Measurements from ENCODE around the gene NTM. TPM values are rescaled to one million over a fixed set of nuclear protein-coding genes. Genes with fewer than 3 reads are reported as not detected.
A peak's percentile ranks its signal among the peaks of the same experiment; 100 is the strongest.

Gene NTM
- total RNA-seq, 2 donors from 2014 or later: 1.7 to 3.6 TPM

GRCh38 chr11:131895865-131896264 lies 525.5 kb downstream of the NTM start:
- TF ChIP-seq CTCF (conservative IDR thresholded peaks at IDR 0.05): peak; percentile 52
- no peaks in the 10 kb centered on the region for H3K27me3 Mint-ChIP-seq (ENCODE audit: insufficient read depth)

GRCh38 chr11:131896978-131897615 lies 526.7 kb downstream of the NTM start:
- H3K4me3 ChIP-seq (ENCODE audit: low read length): no peak overlapping the region
- no peaks in the 10 kb centered on the region for H3K27me3 ChIP-seq (ENCODE audit: control insufficient read depth, insufficient read depth, low read length, poor library complexity, severe bottlenecking)
- H3K27ac ChIP-seq (ENCODE audit: low read depth, low read length): no peak overlapping the region
- H3K27ac Mint-ChIP-seq: no peak overlapping the region
- no peak overlapping the region for H3K4me3 Mint-ChIP-seq
- H3K4me1 ChIP-seq (ENCODE audit: control insufficient read depth, insufficient read depth, low read length): no peaks in the 10 kb centered on the region
- no peak overlapping the region for H3K9ac ChIP-seq (ENCODE audit: extremely low read depth, low read length, poor library complexity, severe bottlenecking)
- DNase-seq: no peak
- no peaks in the 10 kb centered on the region for H3K27me3 Mint-ChIP-seq (ENCODE audit: insufficient read depth)
- H3K4me1 Mint-ChIP-seq: no peaks in the 10 kb centered on the region
- H3K9me3 Mint-ChIP-seq: no peaks in the 10 kb centered on the region
- no peaks in the 10 kb centered on the region for H3K36me3 ChIP-seq (ENCODE audit: control insufficient read depth, insufficient read depth, low read length)
- no peaks in the 10 kb centered on the region for H3K9me3 ChIP-seq (ENCODE audit: control insufficient read depth, low read length)
- H3K36me3 Mint-ChIP-seq (ENCODE audit: low read depth): no peaks in the 10 kb centered on the region
- WGBS, 2 experiments (ENCODE audit: insufficient coverage in 1 of 2, insufficient read length in 1 of 2): 92 to 100% methylated on average over 4 to 8 of the region's 8 CpGs
- no peak for TF ChIP-seq CTCF (conservative IDR thresholded peaks at IDR 0.05)

More at GRCh38 chr11:131895865-131896264, 525.5 kb downstream of the NTM start:
- Histone ChIP-seq H3K27me3 (ENCODE audit: control insufficient read depth, insufficient read depth, low read length, poor library complexity, severe bottlenecking) (no peaks in the 10 kb centered on the region), H3K4me3 (ENCODE audit: low read length) (no peak overlapping the region), H3K9ac (ENCODE audit: extremely low read depth, low read length, poor library complexity, severe bottlenecking) (no peak overlapping the region), H3K36me3 (ENCODE audit: control insufficient read depth, insufficient read depth, low read length) (no peaks in the 10 kb centered on the region), H3K27ac (ENCODE audit: low read depth, low read length) (no peak overlapping the region), H3K4me1 (ENCODE audit: control insufficient read depth, insufficient read depth, low read length) (no peaks in the 10 kb centered on the region), H3K9me3 (ENCODE audit: control insufficient read depth, low read length) (no peaks in the 10 kb centered on the region)
- Mint-ChIP-seq H3K4me3 (no peak overlapping the region), H3K36me3 (ENCODE audit: low read depth) (no peaks in the 10 kb centered on the region), H3K27ac (no peak overlapping the region), H3K9me3 (no peaks in the 10 kb centered on the region), H3K4me1 (no peaks in the 10 kb centered on the region)
- WGBS, 2 experiments (ENCODE audit: insufficient coverage in 1 of 2, insufficient read length in 1 of 2): 50 to 53% methylated on average over 2 of the region's 2 CpGs
- no peak for DNase-seq

- WGBS, 2 experiments (ENCODE audit: insufficient coverage in 1 of 2, insufficient read length in 1 of 2): 66 to 83% methylated on average over 1 to 5 of the region's 5 CpGs
- Mint-ChIP-seq H3K9me3 (no peaks in the 10 kb centered on the region), H3K27ac (no peak overlapping the region), H3K4me1 (peaks cover 3% of the 10 kb centered on the region), H3K27me3 (ENCODE audit: insufficient read depth) (no peaks in the 10 kb centered on the region), H3K4me3 (no peak overlapping the region), H3K36me3 (ENCODE audit: low read depth) (no peaks in the 10 kb centered on the region)
- H3K9ac ChIP-seq (ENCODE audit: extremely low read depth, low read length, poor library complexity, severe bottlenecking): no peak overlapping the region
- no peaks in the 10 kb centered on the region for H3K36me3 ChIP-seq (ENCODE audit: control insufficient read depth, insufficient read depth, low read length)
- no peaks in the 10 kb centered on the region for H3K27me3 ChIP-seq (ENCODE audit: control insufficient read depth, insufficient read depth, low read length, poor library complexity, severe bottlenecking)
- no peak for DNase-seq
- H3K4me1 ChIP-seq (ENCODE audit: control insufficient read depth, insufficient read depth, low read length): no peaks in the 10 kb centered on the region
- TF ChIP-seq CTCF (conservative IDR thresholded peaks at IDR 0.05): no peak
- no peak overlapping the region for H3K4me3 ChIP-seq (ENCODE audit: low read length)
- H3K9me3 ChIP-seq (ENCODE audit: control insufficient read depth, low read length): no peaks in the 10 kb centered on the region
- H3K27ac ChIP-seq (ENCODE audit: low read depth, low read length): no peak overlapping the region
Observed at GRCh38 chr11:131897956-131898355, 527.5 kb downstream of the NTM start.
